Measurements from ENCODE around the gene PLEKHN1.
A peak's percentile ranks its signal among the peaks of the same experiment; 100 is the strongest.

Gene PLEKHN1

DNA sequence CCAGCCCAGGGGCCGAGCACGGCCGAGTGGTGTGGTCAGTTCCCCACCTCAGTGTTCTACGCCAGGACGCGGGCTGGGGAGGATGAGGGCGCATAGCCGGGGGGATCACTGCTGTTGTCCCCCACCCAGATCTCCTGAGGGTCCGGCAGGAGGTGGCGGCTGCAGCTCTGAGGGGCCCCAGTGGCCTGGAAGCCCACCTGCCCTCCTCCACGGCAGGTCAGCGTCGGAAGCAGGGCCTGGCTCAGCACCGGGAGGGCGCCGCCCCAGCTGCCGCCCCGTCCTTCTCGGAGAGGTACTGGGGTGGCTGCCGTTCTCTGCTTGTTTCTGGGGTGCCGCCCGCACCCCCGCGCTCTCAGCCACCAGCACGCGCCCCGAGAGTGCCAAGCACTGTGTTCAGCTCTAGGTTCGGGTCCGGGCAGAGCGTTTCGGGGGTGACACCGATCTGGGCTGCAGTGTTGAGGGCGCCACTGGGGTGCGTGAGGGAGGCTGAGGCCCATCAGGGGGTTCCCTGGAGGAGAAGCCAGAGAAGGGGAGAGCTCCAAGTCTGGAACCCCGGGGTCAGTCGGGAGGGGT lies 25.2 kb upstream of the PLEKHN1 start:
- H3K27ac ChIP-seq (ENCODE audit: extremely low read depth, low read depth, low read length) = peak overlapping the region; percentile 98
- ChIA-PET CTCF (interaction anchor here (0.6 to 2.7 kb wide), 12 partner anchors 10 to 50 kb away, joined by 3 to 15 read pairs (median 4); no protein-coding TSS in a partner anchor), POLR2A (interaction anchor here (0.8 to 9.4 kb wide), 12 partner anchors 10 to 59 kb away, joined by 3 to 111 read pairs (median 13); partner anchors contain the start of genes HES4, NOC2L, PLEKHN1 and SAMD11)
- H3K4me3 ChIP-seq (ENCODE audit: low read depth, low read length) = peak overlapping the region; percentile 30
- peaks cover 50% of the 10 kb centered on the region for H3K4me1 ChIP-seq (ENCODE audit: control insufficient read depth, insufficient read depth, low read length)
- H3K9me3 ChIP-seq (ENCODE audit: control insufficient read depth, insufficient read depth, low read depth, low read length) = no peaks in the 10 kb centered on the region
- H3K36me3 ChIP-seq (ENCODE audit: control insufficient read depth in 2 of 2, insufficient read depth in 1 of 2, low read length in 2 of 2) = peaks cover 0 to 45% of the 10 kb centered on the region in 2 experiments; a peak in 1 of 3 replicates
- TF ChIP-seq ZNF2 (tag by site-specific recombination; IDR thresholded peaks at IDR 0.05) (no peak), WT1 (tag by site-specific recombination; IDR thresholded peaks at IDR 0.05) (no peak; the same call in 1 of the 2 replicates), ZNF555 (tag by site-specific recombination; conservative IDR thresholded peaks at IDR 0.05) (no peak), ZNF354C (tag by site-specific recombination; IDR thresholded peaks at IDR 0.05; ENCODE audit: borderline replicate concordance, low read depth) (no peak), ZNF544 (tag by site-specific recombination; IDR thresholded peaks at IDR 0.05) (no peak), ZNF830 (tag by site-specific recombination; IDR thresholded peaks at IDR 0.05; ENCODE audit: low read depth) (no peak), ZBTB7A (tag by site-specific recombination; IDR thresholded peaks at IDR 0.05; ENCODE audit: low read depth) (no peak), ZNF707 (tag by site-specific recombination; IDR thresholded peaks at IDR 0.05) (no peak), MZF1 (tag by site-specific recombination; IDR thresholded peaks at IDR 0.05; ENCODE audit: borderline replicate concordance) (no peak), ZBTB20 (tag by site-specific recombination; IDR thresholded peaks at IDR 0.05) (0 out of 2 replicates have a peak, but pooled peaks have one; percentile 50), ZNF792 (tag by site-specific recombination; IDR thresholded peaks at IDR 0.05) (0 out of 2 replicates have a peak, but pooled peaks have one; percentile 20), ZNF433 (tag by site-specific recombination; IDR thresholded peaks at IDR 0.05; ENCODE audit: low read depth) (no peak), KLF8 (tag by site-specific recombination; IDR thresholded peaks at IDR 0.05) (peak; percentile 12), ZBTB1 (tag by site-specific recombination; IDR thresholded peaks at IDR 0.05) (no peak; the same call in 1 of the 2 replicates), ZNF16 (tag by site-specific recombination; IDR thresholded peaks at IDR 0.05; ENCODE audit: low read depth) (no peak), ZNF211 (tag by site-specific recombination; IDR thresholded peaks at IDR 0.05; ENCODE audit: low read depth) (no peak), MEIS1 (CRISPR knock-in tag; IDR thresholded peaks at IDR 0.05; ENCODE audit: borderline replicate concordance) (no peak), ZNF121 (tag by site-specific recombination; IDR thresholded peaks at IDR 0.05) (0 out of 2 replicates have a peak, but pooled peaks have one; percentile 10), ZNF777 (tag by site-specific recombination; IDR thresholded peaks at IDR 0.05; ENCODE audit: borderline replicate concordance) (no peak), ZNF341 (tag by site-specific recombination; IDR thresholded peaks at IDR 0.05; ENCODE audit: low read depth) (0 out of 2 replicates have a peak, but pooled peaks have one; percentile 4)
- TF ChIP-seq, protein P1, sequence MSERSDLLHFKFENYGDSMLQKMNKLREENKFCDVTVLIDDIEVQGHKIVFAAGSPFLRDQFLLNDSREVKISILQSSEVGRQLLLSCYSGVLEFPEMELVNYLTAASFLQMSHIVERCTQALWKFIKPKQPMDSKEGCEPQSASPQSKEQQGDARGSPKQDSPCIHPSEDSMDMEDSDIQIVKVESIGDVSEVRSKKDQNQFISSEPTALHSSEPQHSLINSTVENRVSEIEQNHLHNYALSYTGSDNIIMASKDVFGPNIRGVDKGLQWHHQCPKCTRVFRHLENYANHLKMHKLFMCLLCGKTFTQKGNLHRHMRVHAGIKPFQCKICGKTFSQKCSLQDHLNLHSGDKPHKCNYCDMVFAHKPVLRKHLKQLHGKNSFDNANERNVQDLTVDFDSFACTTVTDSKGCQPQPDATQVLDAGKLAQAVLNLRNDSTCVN (tag by site-specific recombination; optimal IDR thresholded peaks at IDR 0.05) = peak; percentile 49
- TF ChIP-seq, protein P2, sequence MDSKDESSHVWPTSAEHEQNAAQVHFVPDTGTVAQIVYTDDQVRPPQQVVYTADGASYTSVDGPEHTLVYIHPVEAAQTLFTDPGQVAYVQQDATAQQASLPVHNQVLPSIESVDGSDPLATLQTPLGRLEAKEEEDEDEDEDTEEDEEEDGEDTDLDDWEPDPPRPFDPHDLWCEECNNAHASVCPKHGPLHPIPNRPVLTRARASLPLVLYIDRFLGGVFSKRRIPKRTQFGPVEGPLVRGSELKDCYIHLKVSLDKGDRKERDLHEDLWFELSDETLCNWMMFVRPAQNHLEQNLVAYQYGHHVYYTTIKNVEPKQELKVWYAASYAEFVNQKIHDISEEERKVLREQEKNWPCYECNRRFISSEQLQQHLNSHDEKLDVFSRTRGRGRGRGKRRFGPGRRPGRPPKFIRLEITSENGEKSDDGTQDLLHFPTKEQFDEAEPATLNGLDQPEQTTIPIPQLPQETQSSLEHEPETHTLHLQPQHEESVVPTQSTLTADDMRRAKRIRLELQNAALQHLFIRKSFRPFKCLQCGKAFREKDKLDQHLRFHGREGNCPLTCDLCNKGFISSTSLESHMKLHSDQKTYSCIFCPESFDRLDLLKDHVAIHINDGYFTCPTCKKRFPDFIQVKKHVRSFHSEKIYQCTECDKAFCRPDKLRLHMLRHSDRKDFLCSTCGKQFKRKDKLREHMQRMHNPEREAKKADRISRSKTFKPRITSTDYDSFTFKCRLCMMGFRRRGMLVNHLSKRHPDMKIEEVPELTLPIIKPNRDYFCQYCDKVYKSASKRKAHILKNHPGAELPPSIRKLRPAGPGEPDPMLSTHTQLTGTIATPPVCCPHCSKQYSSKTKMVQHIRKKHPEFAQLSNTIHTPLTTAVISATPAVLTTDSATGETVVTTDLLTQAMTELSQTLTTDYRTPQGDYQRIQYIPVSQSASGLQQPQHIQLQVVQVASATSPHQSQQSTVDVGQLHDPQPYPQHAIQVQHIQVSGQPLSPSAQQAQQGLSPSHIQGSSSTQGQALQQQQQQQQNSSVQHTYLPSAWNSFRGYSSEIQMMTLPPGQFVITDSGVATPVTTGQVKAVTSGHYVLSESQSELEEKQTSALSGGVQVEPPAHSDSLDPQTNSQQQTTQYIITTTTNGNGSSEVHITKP (tag by site-specific recombination; IDR thresholded peaks at IDR 0.05) = 0 out of 2 replicates have a peak, but pooled peaks have one; percentile 3
- TF ChIP-seq, protein P3, sequence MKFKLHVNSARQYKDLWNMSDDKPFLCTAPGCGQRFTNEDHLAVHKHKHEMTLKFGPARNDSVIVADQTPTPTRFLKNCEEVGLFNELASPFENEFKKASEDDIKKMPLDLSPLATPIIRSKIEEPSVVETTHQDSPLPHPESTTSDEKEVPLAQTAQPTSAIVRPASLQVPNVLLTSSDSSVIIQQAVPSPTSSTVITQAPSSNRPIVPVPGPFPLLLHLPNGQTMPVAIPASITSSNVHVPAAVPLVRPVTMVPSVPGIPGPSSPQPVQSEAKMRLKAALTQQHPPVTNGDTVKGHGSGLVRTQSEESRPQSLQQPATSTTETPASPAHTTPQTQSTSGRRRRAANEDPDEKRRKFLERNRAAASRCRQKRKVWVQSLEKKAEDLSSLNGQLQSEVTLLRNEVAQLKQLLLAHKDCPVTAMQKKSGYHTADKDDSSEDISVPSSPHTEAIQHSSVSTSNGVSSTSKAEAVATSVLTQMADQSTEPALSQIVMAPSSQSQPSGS (tag by site-specific recombination; IDR thresholded peaks at IDR 0.05; ENCODE audit: low read depth) = no peak
- TF ChIP-seq, protein P4, sequence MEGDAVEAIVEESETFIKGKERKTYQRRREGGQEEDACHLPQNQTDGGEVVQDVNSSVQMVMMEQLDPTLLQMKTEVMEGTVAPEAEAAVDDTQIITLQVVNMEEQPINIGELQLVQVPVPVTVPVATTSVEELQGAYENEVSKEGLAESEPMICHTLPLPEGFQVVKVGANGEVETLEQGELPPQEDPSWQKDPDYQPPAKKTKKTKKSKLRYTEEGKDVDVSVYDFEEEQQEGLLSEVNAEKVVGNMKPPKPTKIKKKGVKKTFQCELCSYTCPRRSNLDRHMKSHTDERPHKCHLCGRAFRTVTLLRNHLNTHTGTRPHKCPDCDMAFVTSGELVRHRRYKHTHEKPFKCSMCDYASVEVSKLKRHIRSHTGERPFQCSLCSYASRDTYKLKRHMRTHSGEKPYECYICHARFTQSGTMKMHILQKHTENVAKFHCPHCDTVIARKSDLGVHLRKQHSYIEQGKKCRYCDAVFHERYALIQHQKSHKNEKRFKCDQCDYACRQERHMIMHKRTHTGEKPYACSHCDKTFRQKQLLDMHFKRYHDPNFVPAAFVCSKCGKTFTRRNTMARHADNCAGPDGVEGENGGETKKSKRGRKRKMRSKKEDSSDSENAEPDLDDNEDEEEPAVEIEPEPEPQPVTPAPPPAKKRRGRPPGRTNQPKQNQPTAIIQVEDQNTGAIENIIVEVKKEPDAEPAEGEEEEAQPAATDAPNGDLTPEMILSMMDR (tag by site-specific recombination; IDR thresholded peaks at IDR 0.05) = peak; percentile 64
- TF ChIP-seq, protein P5, sequence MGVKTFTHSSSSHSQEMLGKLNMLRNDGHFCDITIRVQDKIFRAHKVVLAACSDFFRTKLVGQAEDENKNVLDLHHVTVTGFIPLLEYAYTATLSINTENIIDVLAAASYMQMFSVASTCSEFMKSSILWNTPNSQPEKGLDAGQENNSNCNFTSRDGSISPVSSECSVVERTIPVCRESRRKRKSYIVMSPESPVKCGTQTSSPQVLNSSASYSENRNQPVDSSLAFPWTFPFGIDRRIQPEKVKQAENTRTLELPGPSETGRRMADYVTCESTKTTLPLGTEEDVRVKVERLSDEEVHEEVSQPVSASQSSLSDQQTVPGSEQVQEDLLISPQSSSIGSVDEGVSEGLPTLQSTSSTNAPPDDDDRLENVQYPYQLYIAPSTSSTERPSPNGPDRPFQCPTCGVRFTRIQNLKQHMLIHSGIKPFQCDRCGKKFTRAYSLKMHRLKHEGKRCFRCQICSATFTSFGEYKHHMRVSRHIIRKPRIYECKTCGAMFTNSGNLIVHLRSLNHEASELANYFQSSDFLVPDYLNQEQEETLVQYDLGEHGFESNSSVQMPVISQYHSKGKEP (tag by site-specific recombination; IDR thresholded peaks at IDR 0.05) = no peak
- TF ChIP-seq, protein P6, sequence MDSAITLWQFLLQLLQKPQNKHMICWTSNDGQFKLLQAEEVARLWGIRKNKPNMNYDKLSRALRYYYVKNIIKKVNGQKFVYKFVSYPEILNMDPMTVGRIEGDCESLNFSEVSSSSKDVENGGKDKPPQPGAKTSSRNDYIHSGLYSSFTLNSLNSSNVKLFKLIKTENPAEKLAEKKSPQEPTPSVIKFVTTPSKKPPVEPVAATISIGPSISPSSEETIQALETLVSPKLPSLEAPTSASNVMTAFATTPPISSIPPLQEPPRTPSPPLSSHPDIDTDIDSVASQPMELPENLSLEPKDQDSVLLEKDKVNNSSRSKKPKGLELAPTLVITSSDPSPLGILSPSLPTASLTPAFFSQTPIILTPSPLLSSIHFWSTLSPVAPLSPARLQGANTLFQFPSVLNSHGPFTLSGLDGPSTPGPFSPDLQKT (IDR thresholded peaks at IDR 0.05; ENCODE audit: borderline replicate concordance, low read depth, low read length) = no peak

All from HEK293 (cell line).